Sigmoid colon (tissue), 7 donors: ENCODE data around the gene PSMC1. TPM values are rescaled to one million over a fixed set of nuclear protein-coding genes. Genes with fewer than 3 reads are reported as not detected.

ENCODE experiments used
- DNase-seq: peaks from one replicate; pipeline ENCODE4 v3.0.0-alpha.2; 2019
- H3K27ac ChIP-seq, 4 donors: fragments of 200-600 bp; sonication (generic); one replicate each; pipeline ENCODE4 v1.5.1; 2016 to 2019; ENCODE audit warnings: mild to moderate bottlenecking in 1 of 4
- H3K27me3 ChIP-seq, 3 donors: fragments of 200-600 bp; sonication (generic); one replicate each; pipeline ENCODE4 v1.5.1; 2019; ENCODE audit warnings: mild to moderate bottlenecking in 1 of 3
- H3K36me3 ChIP-seq, 4 donors: fragments of 200-600 bp; sonication (generic); one replicate each; pipeline ENCODE4 v1.5.1; 2016 to 2019
- H3K4me1 ChIP-seq, 4 donors: fragments of 200-600 bp; sonication (generic); one replicate each; pipeline ENCODE4 v1.5.1; 2017 to 2019
- H3K4me3 ChIP-seq, 4 donors: fragments of 200-600 bp; sonication (generic); one replicate each; pipeline ENCODE4 v1.5.1; 2017 to 2019; ENCODE audit warnings: mild to moderate bottlenecking in 2 of 4, moderate library complexity in 1 of 4
- H3K9me3 ChIP-seq, 4 donors: fragments of 200-600 bp in 3 of 4; sonication (generic) in 3 of 4; one replicate each; pipeline versions ENCODE4 v1.5.1 to v1.6.1; 2013 to 2019
- EP300 ChIP-seq, 4 donors: sonication (generic); formaldehyde crosslinking; IDR thresholded peaks; one replicate each; pipeline ENCODE4 v1.6.1; 2017; ENCODE audit warnings: antibody characterized with exemption in 4 of 4
- POLR2A ChIP-seq, 2 donors: fragments of 450-650 bp; IDR thresholded peaks; one replicate each; pipeline ENCODE4 v1.6.1; 2016; ENCODE audit warnings: antibody characterized with exemption in 2 of 2, mild to moderate bottlenecking in 2 of 2, moderate library complexity in 2 of 2
- POLR2AphosphoS5 ChIP-seq, 4 donors: sonication (generic); formaldehyde crosslinking; IDR thresholded peaks; one replicate each; pipeline ENCODE4 v1.6.1; 2017; ENCODE audit warnings: antibody characterized with exemption in 4 of 4
- WGBS, 2 donors: extraction: QIAGEN DNeasy Blood & Tissue Kit; methylation state at CpG; one replicate each; pipeline ENCODE4 v1.1.7; 2013; 5-methylcytosine and 5-hydroxymethylcytosine counted together
- intact Hi-C: fragments of 100-400 bp; cut with DNase I; formaldehyde crosslinking; loops from one replicate; pipeline ENCODE4 v1.15.1; 2023
- polyA plus RNA-seq, 3 donors: library from polyadenylated mRNA; stranded (reverse); fragments of 200-250 nt; gene quantifications; one replicate each; pipeline ENCODE4 v1.2.3, GENCODE V29; 2013
- total RNA-seq, 4 donors: library from RNA; depleted of rRNA; stranded (reverse); fragments of >200 nt; gene quantifications; one replicate each; pipeline ENCODE4 v1.1.0, GENCODE V29; 2016
- TF ChIP-seq, protein P1 (sequence below), 4 experiments: fragments of 450-650 bp in 3 of 4; fragments of 200-600 bp in 1 of 4; IDR thresholded peaks; one replicate each; pipeline ENCODE4 v1.5.1; 2016 to 2019; ENCODE audit warnings: antibody characterized with exemption in 4 of 4, mild to moderate bottlenecking in 3 of 4, moderate library complexity in 2 of 4
- donor health status: healthy with polysubstance abuse.
- donor health status: Bipolar disorder and iron deficiency.
- donor health status: healthy.

Gene PSMC1
- total and polyA plus RNA-seq, 7 donors = 67.3 to 176 (median 144) TPM

DNA sequence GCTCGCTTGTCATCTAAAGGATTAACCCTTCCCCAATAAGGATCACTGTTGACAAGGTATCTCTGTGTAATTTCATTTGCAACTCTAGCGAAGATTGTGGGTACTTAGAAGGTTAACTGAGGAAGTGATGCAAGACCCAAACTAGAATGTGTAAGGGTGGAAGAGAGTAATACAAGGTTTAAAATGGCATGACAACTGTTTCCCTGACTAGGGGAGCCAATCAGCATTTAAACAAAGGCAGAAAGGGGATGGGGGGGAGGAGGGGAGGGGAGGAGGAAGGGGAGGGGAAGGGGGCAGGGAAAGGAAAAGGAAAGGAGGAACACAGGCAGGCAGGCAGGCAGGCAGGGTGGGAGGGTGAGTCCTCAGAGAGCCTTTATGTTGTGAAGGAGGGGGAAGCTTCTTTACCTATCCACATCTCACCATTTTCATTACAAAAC, 44.3 kb downstream of the PSMC1 start:
- Histone ChIP-seq H3K36me3 (peaks cover 0 to 49% (median 14%) of the 10 kb centered on the region in 4 donors), H3K4me1 (peaks cover 0 to 27% (median 19%) of the 10 kb centered on the region in 4 donors), H3K27ac (peak overlapping the region; percentile 61 to 75 (median 72))

DNA sequence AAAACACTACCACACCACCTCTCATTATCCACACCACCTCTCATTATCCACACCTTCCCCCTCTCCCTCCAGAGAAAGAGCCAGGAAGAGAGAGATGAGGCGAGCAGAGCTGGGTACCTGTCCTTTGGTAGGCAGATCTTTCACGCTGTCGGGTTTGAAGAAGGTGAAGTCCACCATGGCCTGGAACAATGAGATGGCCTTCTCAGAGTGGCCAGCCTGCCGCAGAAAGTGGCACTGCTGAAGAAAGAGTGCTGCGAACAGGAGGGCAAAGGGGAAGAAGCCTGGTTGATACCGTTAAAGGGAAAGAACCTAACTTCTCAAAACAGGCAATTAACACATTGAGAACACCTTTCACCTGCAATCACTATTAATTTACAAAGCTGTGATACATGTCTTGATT, 44.8 kb downstream of the PSMC1 start:
- 80 to 85% methylated on average over 6 of the region's 6 CpGs for WGBS, 2 donors
- intact Hi-C loops = loop anchor here (1.0 to 10.0 kb wide), 6 partner anchors 81 to 516 kb away; partner anchors contain the start of genes CALM1 and TTC7B
- Histone ChIP-seq H3K4me1 (peaks cover 0 to 22% (median 19%) of the 10 kb centered on the region in 4 donors), H3K4me3 (no peak overlapping the region), H3K27ac (peak overlapping the region; percentile 61 to 75 (median 72)), H3K36me3 (peaks cover 0 to 52% (median 14%) of the 10 kb centered on the region in 4 donors), H3K9me3 (no peaks in the 10 kb centered on the region), H3K27me3 (no peaks in the 10 kb centered on the region)
- no peak for DNase-seq
- TF ChIP-seq POLR2A (IDR thresholded peaks at IDR 0.05) (no peak), POLR2AphosphoS5 (IDR thresholded peaks at IDR 0.05) (no peak), EP300 (IDR thresholded peaks at IDR 0.05) (no peak)
- TF ChIP-seq, protein P1, sequence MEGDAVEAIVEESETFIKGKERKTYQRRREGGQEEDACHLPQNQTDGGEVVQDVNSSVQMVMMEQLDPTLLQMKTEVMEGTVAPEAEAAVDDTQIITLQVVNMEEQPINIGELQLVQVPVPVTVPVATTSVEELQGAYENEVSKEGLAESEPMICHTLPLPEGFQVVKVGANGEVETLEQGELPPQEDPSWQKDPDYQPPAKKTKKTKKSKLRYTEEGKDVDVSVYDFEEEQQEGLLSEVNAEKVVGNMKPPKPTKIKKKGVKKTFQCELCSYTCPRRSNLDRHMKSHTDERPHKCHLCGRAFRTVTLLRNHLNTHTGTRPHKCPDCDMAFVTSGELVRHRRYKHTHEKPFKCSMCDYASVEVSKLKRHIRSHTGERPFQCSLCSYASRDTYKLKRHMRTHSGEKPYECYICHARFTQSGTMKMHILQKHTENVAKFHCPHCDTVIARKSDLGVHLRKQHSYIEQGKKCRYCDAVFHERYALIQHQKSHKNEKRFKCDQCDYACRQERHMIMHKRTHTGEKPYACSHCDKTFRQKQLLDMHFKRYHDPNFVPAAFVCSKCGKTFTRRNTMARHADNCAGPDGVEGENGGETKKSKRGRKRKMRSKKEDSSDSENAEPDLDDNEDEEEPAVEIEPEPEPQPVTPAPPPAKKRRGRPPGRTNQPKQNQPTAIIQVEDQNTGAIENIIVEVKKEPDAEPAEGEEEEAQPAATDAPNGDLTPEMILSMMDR (IDR thresholded peaks at IDR 0.05) = no peak

More for the DNA sequence above, 44.3 kb downstream of the PSMC1 start:
- Histone ChIP-seq H3K4me3 (no peak overlapping the region), H3K9me3 (no peaks in the 10 kb centered on the region), H3K27me3 (no peaks in the 10 kb centered on the region)
- DNase-seq = no peak
- intact Hi-C loops = loop anchor here (1.0 to 10.0 kb wide), 6 partner anchors 82 to 516 kb away; partner anchors contain the start of genes CALM1 and TTC7B
- 88 to 92% methylated on average over 2 of the region's 2 CpGs for WGBS, 2 donors
- no peak for TF ChIP-seq EP300 (IDR thresholded peaks at IDR 0.05)
- TF ChIP-seq, protein P1 (IDR thresholded peaks at IDR 0.05) = no peak
- no peak for TF ChIP-seq POLR2AphosphoS5 (IDR thresholded peaks at IDR 0.05)
- TF ChIP-seq POLR2A (IDR thresholded peaks at IDR 0.05) = no peak

DNA sequence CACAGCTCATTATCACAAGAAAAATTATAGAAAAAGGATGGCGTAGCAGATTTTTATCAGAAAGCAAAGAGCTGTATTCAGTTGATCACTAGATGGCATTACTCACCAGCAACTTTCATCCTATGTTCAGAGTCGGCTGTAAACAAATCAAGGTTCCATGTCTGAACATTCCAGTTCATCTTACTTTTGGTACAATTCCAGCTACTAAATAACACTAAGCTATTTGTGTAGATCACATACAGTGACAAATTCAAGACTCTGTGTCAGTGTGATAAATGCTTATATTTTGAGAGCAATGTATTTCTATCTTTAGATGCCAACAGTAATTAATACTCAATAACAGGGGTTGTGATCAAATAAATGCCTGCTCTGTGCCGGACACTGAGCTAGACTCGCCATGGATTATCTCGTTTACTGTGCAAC, 45.3 kb downstream of the PSMC1 start:
- Histone ChIP-seq H3K36me3 (peaks cover 0 to 47% (median 14%) of the 10 kb centered on the region in 4 donors), H3K9me3 (no peaks in the 10 kb centered on the region), H3K4me1 (peaks cover 0 to 17% (median 16%) of the 10 kb centered on the region in 4 donors), H3K4me3 (no peak overlapping the region), H3K27ac (peak overlapping the region; percentile 61 to 75 (median 72)), H3K27me3 (no peaks in the 10 kb centered on the region)
- DNase-seq = no peak
- TF ChIP-seq POLR2AphosphoS5 (IDR thresholded peaks at IDR 0.05) (peak in 3 of 4 donors; percentile 32 to 59 (median 37)), POLR2A (IDR thresholded peaks at IDR 0.05) (no peak), EP300 (IDR thresholded peaks at IDR 0.05) (no peak)
- TF ChIP-seq, protein P1 (IDR thresholded peaks at IDR 0.05) = peak; percentile 34 to 66 (median 46)
- WGBS, 2 donors = 41 to 66% methylated on average over 5 of the region's 5 CpGs
- intact Hi-C loops = loop anchor here (1.0 to 10.0 kb wide), 6 partner anchors 81 to 515 kb away; partner anchors contain the start of genes CALM1 and TTC7B

DNA sequence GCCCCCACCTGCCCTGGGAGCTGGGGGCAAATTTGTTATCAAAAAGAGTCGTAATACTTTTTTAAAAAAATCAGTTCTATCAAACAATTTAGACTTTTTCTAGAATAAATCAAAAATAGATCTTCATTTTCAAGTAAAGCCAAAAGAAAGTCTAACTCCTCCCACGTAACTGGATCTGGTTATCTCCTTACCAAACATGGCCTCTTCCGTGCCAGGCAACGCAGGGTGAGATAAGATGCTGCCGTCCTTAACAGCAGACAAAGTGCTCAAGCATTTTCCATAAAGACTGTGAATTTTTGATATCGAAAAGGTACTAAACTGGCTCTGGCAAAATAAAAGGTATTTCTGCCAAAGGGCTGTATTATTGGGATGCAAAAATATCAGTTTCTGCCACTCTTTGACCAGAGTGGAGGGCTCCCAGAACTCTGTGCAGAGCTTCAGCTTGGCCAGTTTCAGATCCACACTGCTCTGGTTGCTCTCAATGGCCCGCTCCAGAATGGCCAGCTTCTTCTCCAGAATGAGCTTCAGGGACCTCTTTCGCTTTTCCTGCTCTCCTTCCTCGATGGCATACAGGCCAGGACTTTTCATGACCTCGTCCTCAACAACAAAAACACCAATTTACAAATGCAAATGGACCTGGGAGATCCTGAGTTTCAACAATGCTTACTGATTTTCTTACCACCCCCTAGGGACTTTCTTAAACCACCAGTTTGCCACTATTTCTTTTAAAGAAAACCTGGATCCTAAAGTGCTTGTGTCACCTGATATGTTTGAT, 46.4 kb downstream of the PSMC1 start:
- no peaks in the 10 kb centered on the region for H3K9me3 ChIP-seq
- H3K4me1 ChIP-seq = peaks cover 0 to 17% (median 16%) of the 10 kb centered on the region in 4 donors
- H3K27me3 ChIP-seq = no peaks in the 10 kb centered on the region
- intact Hi-C loops = loop anchor here (5.0 to 10.0 kb wide), 4 partner anchors 80 to 422 kb away; partner anchors contain the start of gene CALM1
- no peak overlapping the region for H3K4me3 ChIP-seq
- TF ChIP-seq, protein P1 (IDR thresholded peaks at IDR 0.05) = no peak
- TF ChIP-seq POLR2AphosphoS5 (IDR thresholded peaks at IDR 0.05) (no peak), EP300 (IDR thresholded peaks at IDR 0.05) (no peak), POLR2A (IDR thresholded peaks at IDR 0.05) (no peak)
- H3K27ac ChIP-seq = peak overlapping the region; percentile 61 to 75 (median 72)
- 82 to 87% methylated on average over 10 of the region's 10 CpGs for WGBS, 2 donors
- no peak for DNase-seq
- peaks cover 0 to 38% (median 12%) of the 10 kb centered on the region in 4 donors for H3K36me3 ChIP-seq
